IMR-90 (cell line): ENCODE measurements around the gene RIOX2.

Source experiments
- CTCF ChIP-seq: conservative IDR thresholded peaks from 2 replicates; pipeline ENCODE4 v1.5.1; 2012; ENCODE audit warnings: mild to moderate bottlenecking, low read depth, low read length, improper control_type of control experiment
- TF ChIP-seq, protein P1 (sequence below): fragments of 150-350 bp; IDR thresholded peaks from 2 replicates; pipeline ENCODE4 v1.6.1; 2017; ENCODE audit warnings: mild to moderate bottlenecking, antibody characterized with exemption, low read length, low read depth

DNA sequence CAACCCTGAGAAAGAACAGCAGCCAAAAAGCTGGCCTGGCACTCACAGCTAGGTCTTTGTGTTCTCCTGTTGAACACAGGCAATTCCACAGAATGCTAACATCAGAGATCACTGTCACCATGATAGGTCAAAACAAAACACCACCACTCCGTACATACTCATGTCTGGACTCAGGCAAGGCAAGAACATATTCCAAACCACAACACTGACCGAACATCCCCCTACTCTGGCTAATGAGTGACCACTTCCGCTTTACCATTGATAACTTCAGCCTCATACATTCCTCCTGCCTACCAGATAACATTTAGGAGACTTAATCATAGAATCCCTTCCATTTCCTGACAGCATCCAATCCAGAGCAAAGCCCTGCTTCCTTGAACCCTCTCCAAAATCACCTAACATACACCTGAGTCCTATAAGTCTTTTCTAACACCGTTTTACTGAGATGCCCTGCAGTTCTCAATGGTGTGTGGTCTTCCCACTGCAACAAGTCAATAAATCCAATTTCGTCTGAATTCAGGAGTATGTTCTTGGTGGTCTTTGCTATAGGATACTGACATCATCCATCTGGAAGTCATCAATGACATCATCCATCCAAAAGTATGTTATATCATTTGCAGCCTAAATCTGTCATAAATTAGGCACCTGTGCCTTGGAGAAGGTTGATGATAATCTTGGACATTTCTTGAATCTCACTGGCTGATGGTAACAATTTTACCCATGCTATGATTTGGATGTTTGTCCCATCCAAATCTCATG lies 23.7 kb downstream of the RIOX2 start:
- TF ChIP-seq, protein P1, sequence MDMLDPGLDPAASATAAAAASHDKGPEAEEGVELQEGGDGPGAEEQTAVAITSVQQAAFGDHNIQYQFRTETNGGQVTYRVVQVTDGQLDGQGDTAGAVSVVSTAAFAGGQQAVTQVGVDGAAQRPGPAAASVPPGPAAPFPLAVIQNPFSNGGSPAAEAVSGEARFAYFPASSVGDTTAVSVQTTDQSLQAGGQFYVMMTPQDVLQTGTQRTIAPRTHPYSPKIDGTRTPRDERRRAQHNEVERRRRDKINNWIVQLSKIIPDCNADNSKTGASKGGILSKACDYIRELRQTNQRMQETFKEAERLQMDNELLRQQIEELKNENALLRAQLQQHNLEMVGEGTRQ: no peak
- no peak for TF ChIP-seq CTCF
